OCI-LY1 (cell line): ENCODE data around the gene DAZAP2.

Experiments
- EZH2 ChIP-seq: fragments of 200-600 bp; sonication (generic), shearing (Covaris generic); IDR thresholded peaks from 2 replicates; pipeline ENCODE4 v1.8.0; 2017; ENCODE audit warnings: borderline replicate concordance, mixed run types, mild to moderate bottlenecking, antibody characterized with exemption, low read length, moderate library complexity, mixed read lengths
- TF ChIP-seq, protein P1 (sequence below): fragments of 200-600 bp; sonication (generic), shearing (Covaris generic); IDR thresholded peaks from 2 replicates; pipeline ENCODE4 v1.5.1; 2017; ENCODE audit warnings: mild to moderate bottlenecking, antibody characterized with exemption, low read length, moderate library complexity, mixed read lengths

DNA sequence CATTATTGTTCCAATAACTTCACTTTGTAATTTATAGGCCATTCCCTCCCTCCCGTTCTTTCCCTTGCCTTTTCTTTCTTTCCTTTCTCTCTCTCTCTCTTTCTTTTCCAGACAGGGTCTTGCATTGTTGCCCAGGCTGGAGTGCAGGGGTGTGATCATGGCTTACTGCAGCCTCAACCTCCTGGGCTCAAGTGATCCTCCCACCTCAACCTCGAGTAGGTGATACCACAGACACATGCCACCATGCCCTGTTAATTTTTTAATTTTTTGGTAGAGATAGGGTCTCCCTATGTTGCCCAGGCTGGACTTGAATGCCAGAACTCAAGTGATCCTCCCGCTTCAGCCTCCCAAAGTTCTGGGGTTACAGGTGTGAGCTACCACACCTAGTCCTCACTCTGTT lies 14.0 kb upstream of the DAZAP2 start:
- TF ChIP-seq, protein P1, sequence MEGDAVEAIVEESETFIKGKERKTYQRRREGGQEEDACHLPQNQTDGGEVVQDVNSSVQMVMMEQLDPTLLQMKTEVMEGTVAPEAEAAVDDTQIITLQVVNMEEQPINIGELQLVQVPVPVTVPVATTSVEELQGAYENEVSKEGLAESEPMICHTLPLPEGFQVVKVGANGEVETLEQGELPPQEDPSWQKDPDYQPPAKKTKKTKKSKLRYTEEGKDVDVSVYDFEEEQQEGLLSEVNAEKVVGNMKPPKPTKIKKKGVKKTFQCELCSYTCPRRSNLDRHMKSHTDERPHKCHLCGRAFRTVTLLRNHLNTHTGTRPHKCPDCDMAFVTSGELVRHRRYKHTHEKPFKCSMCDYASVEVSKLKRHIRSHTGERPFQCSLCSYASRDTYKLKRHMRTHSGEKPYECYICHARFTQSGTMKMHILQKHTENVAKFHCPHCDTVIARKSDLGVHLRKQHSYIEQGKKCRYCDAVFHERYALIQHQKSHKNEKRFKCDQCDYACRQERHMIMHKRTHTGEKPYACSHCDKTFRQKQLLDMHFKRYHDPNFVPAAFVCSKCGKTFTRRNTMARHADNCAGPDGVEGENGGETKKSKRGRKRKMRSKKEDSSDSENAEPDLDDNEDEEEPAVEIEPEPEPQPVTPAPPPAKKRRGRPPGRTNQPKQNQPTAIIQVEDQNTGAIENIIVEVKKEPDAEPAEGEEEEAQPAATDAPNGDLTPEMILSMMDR: no peak
- TF ChIP-seq EZH2: no peak
